HG02884 (cell line): ENCODE measurements around the gene NCEH1.
"Not testable (repeated sequence)": the region's sequence is repeated elsewhere in the genome, so short reads cannot be mapped to it uniquely, and the experiment has no call there.

Experiments used
- ATAC-seq: cut with Tn5 transposase; IDR thresholded peaks from one replicate; pipeline ENCODE4 v1.9.1; 2021; ENCODE audit warnings: mild to moderate bottlenecking, moderate library complexity; ENCODE audit not compliant: unreplicated experiment

NCEH1 gene

GRCh38 chr3:172616031-172616461 lies 94.8 kb downstream of the NCEH1 start:
- ATAC-seq, result peak; percentile 74

- no peak for ATAC-seq
Observed at GRCh38 chr3:172615296-172615695, 95.6 kb downstream of the NCEH1 start.

- ATAC-seq, result no peak
Observed at GRCh38 chr3:172614340-172615274, 96.3 kb downstream of the NCEH1 start.

GRCh38 chr3:172613845-172614244 lies 97.0 kb downstream of the NCEH1 start:
- no peak for ATAC-seq

DNA sequence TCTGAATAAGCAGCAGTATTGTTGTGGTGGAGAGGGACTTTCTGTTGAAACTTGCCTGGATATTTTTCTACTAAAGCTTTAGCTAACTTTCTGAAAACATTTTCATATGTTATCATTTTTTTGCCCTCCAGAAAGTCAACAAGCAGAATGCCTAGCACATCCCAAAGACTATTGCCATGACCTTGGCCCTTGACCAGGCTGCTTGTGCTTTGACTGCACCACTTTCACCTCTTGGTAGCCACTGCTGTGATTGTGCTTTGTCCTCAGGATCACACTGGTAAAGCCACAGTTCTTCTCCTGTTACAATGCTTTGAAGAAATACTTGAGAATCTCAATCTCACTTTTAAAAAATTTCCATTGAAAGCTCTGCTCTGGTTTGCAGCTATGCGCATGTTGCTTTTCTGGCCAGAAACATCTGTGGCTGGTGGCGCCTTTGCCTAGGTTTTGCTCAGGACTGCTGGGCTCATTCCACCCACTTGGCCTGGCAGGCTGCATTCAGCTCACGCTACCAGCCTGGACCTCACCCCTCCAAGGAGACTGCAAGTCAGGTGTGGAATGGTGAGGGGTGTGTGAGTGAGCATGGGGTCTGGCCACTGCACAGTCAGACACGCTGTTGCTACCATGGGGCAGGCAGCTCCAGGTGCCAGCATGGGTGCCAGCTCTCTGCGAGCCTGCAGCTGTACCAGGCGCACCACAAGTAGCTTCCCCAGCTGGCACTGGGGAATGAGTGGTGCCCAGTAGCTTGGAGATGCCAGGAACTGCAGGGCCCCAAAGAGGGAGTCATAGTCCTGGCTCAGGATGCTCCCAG lies 97.8 kb downstream of the NCEH1 start:
- ATAC-seq, result no peak

DNA sequence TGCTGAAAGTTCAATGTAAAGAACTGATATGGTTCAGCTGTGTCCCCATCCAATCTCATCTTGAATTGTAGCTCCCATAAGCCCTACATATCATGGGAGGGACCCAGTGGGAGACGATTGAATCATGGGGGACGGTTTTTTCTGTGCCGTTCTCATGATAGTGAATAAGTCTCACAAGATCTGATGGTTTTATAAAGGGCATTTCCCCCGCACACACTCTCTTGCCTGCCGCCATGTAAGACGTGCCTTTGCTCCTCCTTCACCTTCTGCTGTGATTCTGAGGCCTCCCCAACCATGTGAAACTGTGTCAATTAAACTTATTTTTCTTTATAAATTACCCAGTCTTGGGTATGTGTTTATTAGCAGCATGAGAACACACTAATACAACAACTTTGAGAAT lies 101.1 kb downstream of the NCEH1 start:
- ATAC-seq, result no peak

GRCh38 chr3:172608575-172608974 lies 102.3 kb downstream of the NCEH1 start:
- ATAC-seq, result no peak

DNA sequence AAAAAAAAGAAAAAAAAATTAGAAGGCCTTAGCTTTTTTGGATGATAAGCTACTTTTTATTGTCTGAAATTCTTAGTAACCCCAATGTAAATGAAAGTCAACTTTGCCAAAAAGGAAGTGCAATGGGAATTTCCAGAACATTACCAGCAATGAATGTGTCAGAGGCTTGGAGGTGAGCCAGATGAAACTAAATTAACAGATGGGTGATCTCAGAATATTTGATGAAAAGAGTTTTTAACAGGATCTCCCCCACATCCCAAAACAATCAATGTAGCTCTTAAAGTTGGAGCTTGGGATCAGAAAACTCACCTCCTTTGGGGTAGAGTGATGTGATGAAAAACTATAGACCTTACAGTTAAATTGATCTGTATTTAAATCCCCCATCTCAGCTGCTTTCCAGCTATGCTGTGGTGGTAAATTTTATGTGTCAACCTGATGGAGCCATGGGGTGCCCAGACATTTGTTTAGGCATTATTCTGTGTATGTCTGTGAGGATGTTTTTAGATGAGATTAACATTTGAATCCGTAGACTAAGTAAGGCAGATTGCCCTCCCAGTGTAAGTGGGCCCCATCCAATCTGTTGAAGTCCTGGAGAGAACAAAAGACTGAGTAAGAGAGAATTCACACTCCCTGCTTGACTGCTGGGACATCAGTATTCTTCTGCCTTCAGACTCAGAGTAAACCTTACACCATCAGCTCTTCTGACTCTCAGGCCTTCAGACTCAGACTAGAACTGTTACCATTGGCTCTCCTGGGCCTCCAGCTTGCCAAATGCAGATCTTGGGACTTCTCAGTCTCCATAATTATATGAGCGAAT lies 103.4 kb downstream of the NCEH1 start:
- ATAC-seq, result peak; percentile 57

GRCh38 chr3:172606021-172606420 lies 104.8 kb downstream of the NCEH1 start:
- ATAC-seq, result no peak

GRCh38 chr3:172604895-172605646 lies 105.8 kb downstream of the NCEH1 start:
- no peak for ATAC-seq

DNA sequence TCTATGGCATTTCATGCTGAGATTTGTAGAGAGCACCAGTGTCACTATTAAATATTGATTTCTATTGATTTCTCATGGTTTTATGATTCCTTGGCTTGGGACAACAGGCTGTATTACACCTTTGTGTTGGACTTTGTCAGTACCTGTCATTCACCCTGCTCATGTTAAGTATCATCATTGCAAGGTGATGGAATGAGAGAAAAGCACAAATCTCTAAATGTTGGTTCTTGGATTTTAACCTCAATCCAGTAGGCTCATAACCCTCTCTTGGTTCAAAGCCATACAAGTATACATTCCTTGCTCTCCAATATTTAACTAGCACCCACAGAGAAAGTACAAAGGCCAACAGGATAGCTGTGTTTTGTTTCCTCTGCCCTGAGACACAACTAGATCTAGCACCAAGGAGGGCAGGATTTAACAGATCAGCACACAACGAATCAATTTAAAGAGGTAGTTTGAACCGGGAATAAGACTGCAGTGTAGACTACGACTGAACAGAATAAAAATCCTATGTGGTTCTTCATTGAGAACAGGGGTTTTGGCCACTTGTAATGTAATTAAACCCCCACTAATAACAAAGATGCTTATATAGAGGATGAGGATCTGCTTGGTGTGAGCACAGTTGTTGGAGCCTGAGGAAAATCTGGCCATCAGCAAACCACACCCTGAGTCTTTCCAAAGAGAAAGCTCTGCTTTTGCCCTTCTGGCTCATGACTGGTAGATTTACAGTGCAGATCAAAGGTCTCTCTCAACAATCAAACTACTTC lies 109.6 kb downstream of the NCEH1 start:
- no peak for ATAC-seq

DNA sequence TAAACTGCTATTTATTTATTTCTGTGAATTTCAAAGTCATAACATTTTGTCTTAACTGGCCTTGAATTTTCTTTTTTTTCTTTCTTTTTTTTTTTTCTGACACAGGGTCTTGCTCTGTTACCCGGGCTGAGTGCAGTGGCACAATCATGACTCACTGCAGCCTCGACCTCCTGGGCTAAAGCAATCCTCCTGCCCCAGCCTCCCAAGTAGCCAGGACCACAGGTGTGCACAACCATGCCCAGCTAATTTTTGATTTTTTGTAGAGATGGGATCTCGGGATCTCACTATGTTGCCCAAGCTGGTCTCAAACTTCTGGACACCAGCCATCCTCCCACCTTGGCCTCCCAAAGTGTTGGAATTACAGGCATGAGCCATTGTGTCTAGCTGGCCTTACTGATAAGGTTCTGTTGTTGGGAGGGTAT lies 110.2 kb downstream of the NCEH1 start:
- ATAC-seq, result no peak

DNA sequence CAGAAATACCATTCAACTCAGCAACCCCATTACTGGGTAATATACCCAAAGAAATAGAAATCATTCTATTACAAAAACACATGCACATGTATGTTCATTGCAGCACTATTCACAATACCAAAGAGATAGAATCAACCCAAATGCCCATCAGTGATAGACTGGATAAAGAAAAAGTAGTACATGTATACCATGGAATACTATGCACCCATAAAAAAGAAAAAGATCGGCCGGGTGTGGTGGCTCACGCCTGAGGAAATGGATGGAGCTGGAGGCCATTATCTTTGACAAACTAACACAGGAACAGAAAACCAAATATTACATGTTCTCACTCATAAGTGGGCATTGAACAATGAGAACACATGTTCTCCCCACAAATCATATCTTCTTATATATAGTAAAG lies 112.0 kb downstream of the NCEH1 start:
- no peak for ATAC-seq

DNA sequence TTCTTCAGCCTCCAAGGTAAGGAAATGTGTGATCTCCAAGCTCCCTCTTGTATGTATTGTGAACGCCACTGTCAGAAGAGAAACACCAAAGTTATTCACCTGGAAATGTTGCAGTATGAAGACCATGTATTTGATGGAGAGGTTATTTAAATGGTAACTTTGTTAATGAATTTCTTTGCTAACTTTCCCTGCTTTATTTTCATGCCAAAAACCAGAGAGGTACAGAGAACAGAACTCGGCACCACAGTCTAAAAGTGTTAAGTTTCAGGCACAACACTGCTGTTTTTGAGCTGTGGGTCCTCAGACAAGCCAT lies 114.5 kb downstream of the NCEH1 start:
- no peak for ATAC-seq

GRCh38 chr3:172595664-172596393 lies 115.0 kb downstream of the NCEH1 start:
- peak; percentile 37 for ATAC-seq

DNA sequence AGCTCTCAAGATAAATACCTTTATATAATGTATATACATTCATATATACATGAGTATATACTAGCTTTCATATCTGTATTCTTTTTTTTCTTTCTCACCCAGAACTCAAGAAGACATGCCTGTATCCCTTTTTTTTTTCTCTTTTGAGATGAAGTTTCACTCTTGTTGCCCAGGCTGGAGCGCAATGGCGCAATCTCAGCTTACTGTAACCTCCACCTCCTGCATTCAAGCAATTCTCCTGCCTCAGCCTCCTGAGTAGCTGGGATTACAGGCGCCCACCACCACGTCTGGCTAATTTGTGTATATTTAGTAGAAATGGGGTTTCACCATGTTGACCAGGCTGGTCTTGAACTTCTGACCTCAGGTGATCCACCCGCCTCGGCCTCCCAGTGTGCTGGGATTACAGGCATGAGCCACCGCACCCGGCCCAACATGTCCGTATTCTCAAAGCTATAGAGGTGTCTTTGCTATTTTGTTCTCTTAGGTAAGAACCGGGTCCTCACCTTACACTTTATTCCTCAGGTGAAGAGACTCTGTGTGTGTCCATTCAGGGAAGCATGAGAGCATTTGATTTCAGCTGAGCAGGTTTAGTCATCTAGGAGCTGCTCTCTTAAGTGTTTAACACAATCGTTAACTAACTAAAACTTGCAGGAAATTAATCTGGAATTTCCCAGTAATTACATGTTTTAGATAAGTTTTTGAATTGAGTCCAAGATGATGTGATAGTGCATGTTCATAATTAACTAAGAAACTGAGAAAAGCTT lies 115.8 kb downstream of the NCEH1 start:
- ATAC-seq, result not testable (repeated sequence)

DNA sequence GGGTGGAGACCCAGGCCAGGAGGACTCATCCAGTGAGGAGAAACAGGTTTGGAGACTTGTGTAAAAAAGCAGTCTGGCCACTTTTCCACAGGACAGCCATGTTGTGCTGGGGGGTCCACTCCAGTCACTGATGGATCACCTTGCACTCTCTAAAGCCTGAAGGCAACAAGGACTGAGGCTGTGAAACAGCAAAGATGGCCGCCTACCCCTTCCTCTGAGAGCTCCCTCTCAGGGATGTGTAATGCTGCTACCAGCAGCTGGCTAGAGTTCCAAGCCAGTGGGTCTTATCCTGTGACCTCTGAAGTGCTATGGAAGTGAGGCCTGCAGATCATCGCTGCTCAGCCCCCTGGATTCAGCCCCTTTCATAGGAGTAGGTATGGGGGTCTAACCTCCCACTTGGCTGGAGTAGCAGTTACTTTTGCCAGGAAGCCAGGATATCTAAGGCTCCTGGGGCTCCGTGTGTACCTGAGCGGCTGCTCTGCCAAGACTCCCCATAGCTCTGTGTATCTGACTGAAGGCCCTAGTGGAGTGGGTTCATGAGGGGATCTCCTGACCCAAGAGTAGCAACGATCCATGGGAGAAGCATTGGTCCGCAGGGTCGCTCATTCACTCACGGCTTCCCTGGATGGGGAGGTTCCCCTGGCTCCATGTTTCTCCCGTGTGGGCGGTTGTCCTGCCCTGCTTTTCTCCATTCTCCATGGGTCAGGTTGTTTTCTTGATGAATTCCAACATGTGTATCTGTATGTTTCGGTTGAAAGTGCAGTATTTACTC lies 117.8 kb downstream of the NCEH1 start:
- no peak for ATAC-seq
